HCT116 (cell line): Measurements from ENCODE around the gene UCKL1. TPM values are rescaled to one million over a fixed set of nuclear protein-coding genes. Genes with fewer than 3 reads are reported as not detected.

Source experiments
- ATAC-seq: fragments of 200-7000 bp; cut with Tn5 transposase; 2 replicates; pipeline ENCODE4 v1.9.1; 2020; ENCODE audit warnings: mild to moderate bottlenecking, moderate library complexity
- BruUV-seq: library from RNA; stranded (reverse); fragments of 400-500 nt; replicated peaks from 2 replicates; lab custom pipeline; 2021; lab: Mats Ljungman, UMichigan
- CTCF ChIA-PET: fragments of 300-600 bp; sonication (Branson Sonifier 250); formaldehyde crosslinking; loops from one replicate; lab custom pipeline; 2021; ENCODE audit warnings: antibody characterized with exemption; lab: Charles Lee
- POLR2A ChIA-PET: fragments of 300-600, 350-600 bp; sonication (Branson Sonifier 250); formaldehyde crosslinking; loops from one replicate; lab custom pipeline; 2021; ENCODE audit warnings: antibody characterized with exemption; lab: Charles Lee
- RAD21 ChIA-PET, 2 experiments: fragments of 300-600 bp; sonication (Branson Sonifier 250); formaldehyde crosslinking; loops; one replicate each; lab custom pipeline; 2023; ENCODE audit warnings: low total read pairs in 2 of 2; ENCODE audit not compliant: uncharacterized antibody in 2 of 2, unreplicated experiment in 2 of 2, low non-redundant PET in 1 of 2; lab: Charles Lee
- DNase-seq: peaks from one replicate; pipeline ENCODE4 v3.0.0-alpha.2; 2010; ENCODE audit warnings: low read depth, low spot score
- H2AFZ ChIP-seq: fragments of 200-600 bp; shearing (Covaris generic), sonication (generic); 2 replicates; pipeline ENCODE4 v1.6.1; 2017; ENCODE audit warnings: low read depth, mixed run types, mixed read lengths, antibody characterized with exemption, low read length; ENCODE audit not compliant: poor library complexity, severe bottlenecking
- H3K27ac ChIP-seq: 2 replicates; pipeline ENCODE4 v1.5.1; 2012; ENCODE audit warnings: low read depth, low read length
- H3K27me3 ChIP-seq: fragments of 200-600 bp; sonication (generic); 2 replicates; pipeline ENCODE4 v1.6.1; 2016; ENCODE audit warnings: mixed run types, low read length, mixed read lengths; ENCODE audit not compliant: insufficient read depth
- H3K36me3 ChIP-seq, 2 experiments: fragments of 200-500 bp in 1 of 2; fragments of 200-600 bp in 1 of 2; sonication (Bioruptor generic) in 1 of 2; sonication (generic) in 1 of 2; 2 replicates each; pipeline versions ENCODE4 v1.5.1 to v1.6.1; 2014 to 2016; ENCODE audit warnings: low read length in 2 of 2, inconsistent platforms in 1 of 2, mixed read lengths in 1 of 2, mixed run types in 1 of 2; ENCODE audit not compliant: insufficient read depth in 2 of 2, control insufficient read depth in 1 of 2
- H3K4me1 ChIP-seq, 2 experiments: fragments of 200-600 bp in 1 of 2; sonication (generic) in 1 of 2; 2 replicates each; pipeline versions ENCODE4 v1.5.1 to v1.6.1; 2012 to 2017; ENCODE audit warnings: low read length in 2 of 2, inconsistent platforms in 1 of 2, mild to moderate bottlenecking in 1 of 2, mixed read lengths in 1 of 2, mixed run types in 1 of 2, moderate library complexity in 1 of 2; ENCODE audit not compliant: insufficient read depth in 2 of 2, control insufficient read depth in 1 of 2
- H3K4me2 ChIP-seq: fragments of 200-600 bp; sonication (generic); 2 replicates; pipeline ENCODE4 v1.6.1; 2017; ENCODE audit warnings: mixed run types, low read length, mixed read lengths
- H3K4me3 ChIP-seq, 2 experiments: fragments of 200-600 bp in 1 of 2; sonication (generic) in 1 of 2; replicated peaks in 1 of 2; 2 replicates each; pipeline ENCODE4 v1.5.1; 2011 to 2016; ENCODE audit warnings: low read length in 2 of 2, control low read depth in 1 of 2, low read depth in 1 of 2, mild to moderate bottlenecking in 1 of 2, mixed read lengths in 1 of 2, mixed run types in 1 of 2
- H3K79me2 ChIP-seq: fragments of 200-600 bp; sonication (generic); 2 replicates; pipeline ENCODE4 v1.6.1; 2017; ENCODE audit warnings: mild to moderate bottlenecking, mixed run types, low read length, moderate library complexity, mixed read lengths; ENCODE audit not compliant: insufficient read depth
- H3K9ac ChIP-seq: fragments of 200-600 bp; sonication (generic); 2 replicates; pipeline ENCODE4 v1.6.1; 2016; ENCODE audit warnings: low read length, mixed read lengths
- H3K9me2 ChIP-seq: fragments of 200-600 bp; sonication (generic), shearing (Covaris generic); 2 replicates; pipeline ENCODE4 v1.6.1; 2017; ENCODE audit warnings: mixed run types, mild to moderate bottlenecking, moderate library complexity; ENCODE audit not compliant: insufficient read depth
- H3K9me3 ChIP-seq, 2 experiments: fragments of 200-500 bp in 1 of 2; fragments of 200-600 bp in 1 of 2; sonication (Bioruptor generic) in 1 of 2; sonication (generic) in 1 of 2; 2 replicates each; pipeline ENCODE4 v1.6.1; 2014 to 2017; ENCODE audit warnings: low read length in 2 of 2, mixed read lengths in 2 of 2, inconsistent platforms in 1 of 2, low read depth in 1 of 2, mild to moderate bottlenecking in 1 of 2, mixed run types in 1 of 2, moderate library complexity in 1 of 2; ENCODE audit not compliant: control insufficient read depth in 1 of 2, insufficient read depth in 1 of 2
- H4K20me1 ChIP-seq: fragments of 200-600 bp; sonication (generic), shearing (Covaris generic); 2 replicates; pipeline ENCODE4 v1.6.1; 2017; ENCODE audit warnings: mixed run types, mild to moderate bottlenecking, moderate library complexity; ENCODE audit not compliant: insufficient read depth
- CBX3 ChIP-seq: IDR thresholded peaks from 2 replicates; pipeline ENCODE4 v1.6.1; 2012; ENCODE audit warnings: low read depth
- ELF1 ChIP-seq: IDR thresholded peaks from 2 replicates; pipeline ENCODE4 v1.6.1; 2012; ENCODE audit warnings: low read depth, borderline replicate concordance
- FOSL1 ChIP-seq: IDR thresholded peaks from 2 replicates; pipeline ENCODE4 v1.6.1; 2012; ENCODE audit warnings: low read depth
- POLR2AphosphoS5 ChIP-seq: IDR thresholded peaks from 2 replicates; pipeline ENCODE4 v1.6.1; 2011; ENCODE audit warnings: mild to moderate bottlenecking, low read depth, low read length, moderate library complexity
- SRF ChIP-seq: IDR thresholded peaks from 2 replicates; pipeline ENCODE4 v1.6.1; 2012; ENCODE audit warnings: low read depth
- TCF7L2 ChIP-seq: IDR thresholded peaks from 2 replicates; pipeline ENCODE4 v1.7.0; 2011; ENCODE audit warnings: borderline replicate concordance, inconsistent platforms; ENCODE audit not compliant: insufficient read depth, insufficient read length; ENCODE audit errors: extremely low read depth
- YY1 ChIP-seq: IDR thresholded peaks from 2 replicates; pipeline ENCODE4 v1.6.1; 2011; ENCODE audit warnings: low read length, low read depth, moderate library complexity, mild to moderate bottlenecking; ENCODE audit not compliant: insufficient replicate concordance; ENCODE audit errors: extremely low read depth
- ZFX ChIP-seq: fragments of 450-650 bp; IDR thresholded peaks from 2 replicates; pipeline ENCODE4 v1.6.1; 2017
- ZNF274 ChIP-seq: fragments of 200-500 bp; sonication (Bioruptor generic); IDR thresholded peaks from 2 replicates; pipeline ENCODE4 v1.6.1; 2014; ENCODE audit warnings: mild to moderate bottlenecking, low read depth, low read length, inconsistent platforms
- intact Hi-C: fragments of 100-400 bp; cut with micrococcal nuclease; formaldehyde crosslinking; loops from 2 replicates; pipeline ENCODE4 v1.10.0; 2022
- total RNA-seq: library from RNA; stranded (reverse); gene quantifications from one replicate; pipeline ENCODE4 v1.2.1, GENCODE V29; 2021; ENCODE audit not compliant: unreplicated experiment
- TF ChIP-seq, protein P1 (sequence below), 3 experiments: fragments of 200-600 bp in 1 of 3; sonication (generic) in 1 of 3; IDR thresholded peaks in 2 of 3; conservative IDR thresholded peaks in 1 of 3; 2 replicates each; pipeline ENCODE4 v1.5.1; 2012 to 2017; ENCODE audit warnings: low read depth in 2 of 3, low read length in 2 of 3, antibody characterized with exemption in 1 of 3, borderline replicate concordance in 1 of 3, control low read depth in 1 of 3, mild to moderate bottlenecking in 1 of 3, mixed read lengths in 1 of 3, mixed run types in 1 of 3, moderate library complexity in 1 of 3; ENCODE audit not compliant: insufficient read depth in 1 of 3
- TF ChIP-seq, protein P2 (sequence below): IDR thresholded peaks from 2 replicates; pipeline ENCODE4 v1.6.1; 2012; ENCODE audit warnings: low read depth
- TF ChIP-seq, protein P3 (sequence below): IDR thresholded peaks from 2 replicates; pipeline ENCODE4 v1.6.1; 2012

Gene UCKL1
- total RNA-seq, 1 experiment from 2014 or later, result 54.2 TPM

DNA sequence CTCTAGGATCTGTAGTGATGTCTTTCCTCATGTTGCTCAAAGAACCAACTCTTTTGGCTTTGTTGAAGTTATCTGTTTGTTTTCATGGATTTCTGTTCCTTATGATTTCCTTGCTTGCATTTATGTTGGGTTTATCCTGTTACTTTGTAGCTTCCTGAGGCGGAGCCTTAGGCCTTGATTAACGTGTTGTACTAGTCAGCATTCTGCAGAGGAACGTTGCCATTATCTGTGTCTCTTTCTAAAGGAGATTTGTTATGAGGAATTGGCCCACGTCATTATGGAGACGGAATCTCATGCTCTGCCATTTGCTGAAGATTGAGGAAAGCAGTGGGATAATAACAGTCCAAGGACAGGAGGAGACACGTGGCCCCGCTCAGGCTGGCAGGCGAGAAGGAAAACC is 29.9 kb downstream of the UCKL1 start:
- RAD21 ChIA-PET, result no interaction called here
- Histone ChIP-seq H3K36me3 (peaks cover 25 to 28% of the 10 kb centered on the region in 2 experiments), H3K79me2 (peaks cover 54% of the 10 kb centered on the region)

More for the DNA sequence above, 29.9 kb downstream of the UCKL1 start:
- Histone ChIP-seq H3K27me3 (no peaks in the 10 kb centered on the region), H3K9me2 (no peaks in the 10 kb centered on the region), H2AFZ (no peak overlapping the region), H3K9me3 (no peaks in the 10 kb centered on the region), H3K4me2 (no peak overlapping the region), H3K9ac (no peak overlapping the region), H3K27ac (no peak overlapping the region)
- no peak for ATAC-seq
- CTCF ChIA-PET, result no interaction called here
- BruUV-seq, result no TSS peak
- TF ChIP-seq ZFX (no peak), ELF1 (no peak), FOSL1 (no peak), TCF7L2 (no peak), ZNF274 (no peak), POLR2AphosphoS5 (no peak), YY1 (no peak), CBX3 (no peak), SRF (no peak)
- TF ChIP-seq, protein P1, sequence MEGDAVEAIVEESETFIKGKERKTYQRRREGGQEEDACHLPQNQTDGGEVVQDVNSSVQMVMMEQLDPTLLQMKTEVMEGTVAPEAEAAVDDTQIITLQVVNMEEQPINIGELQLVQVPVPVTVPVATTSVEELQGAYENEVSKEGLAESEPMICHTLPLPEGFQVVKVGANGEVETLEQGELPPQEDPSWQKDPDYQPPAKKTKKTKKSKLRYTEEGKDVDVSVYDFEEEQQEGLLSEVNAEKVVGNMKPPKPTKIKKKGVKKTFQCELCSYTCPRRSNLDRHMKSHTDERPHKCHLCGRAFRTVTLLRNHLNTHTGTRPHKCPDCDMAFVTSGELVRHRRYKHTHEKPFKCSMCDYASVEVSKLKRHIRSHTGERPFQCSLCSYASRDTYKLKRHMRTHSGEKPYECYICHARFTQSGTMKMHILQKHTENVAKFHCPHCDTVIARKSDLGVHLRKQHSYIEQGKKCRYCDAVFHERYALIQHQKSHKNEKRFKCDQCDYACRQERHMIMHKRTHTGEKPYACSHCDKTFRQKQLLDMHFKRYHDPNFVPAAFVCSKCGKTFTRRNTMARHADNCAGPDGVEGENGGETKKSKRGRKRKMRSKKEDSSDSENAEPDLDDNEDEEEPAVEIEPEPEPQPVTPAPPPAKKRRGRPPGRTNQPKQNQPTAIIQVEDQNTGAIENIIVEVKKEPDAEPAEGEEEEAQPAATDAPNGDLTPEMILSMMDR (IDR thresholded peaks at IDR 0.05 in 2 of 3, conservative IDR thresholded peaks at IDR 0.05 in 1 of 3; ENCODE audit: borderline replicate concordance in 1 of 3, insufficient read depth in 1 of 3, low read depth in 2 of 3, low read length in 2 of 3), result no peak
- TF ChIP-seq, protein P2, sequence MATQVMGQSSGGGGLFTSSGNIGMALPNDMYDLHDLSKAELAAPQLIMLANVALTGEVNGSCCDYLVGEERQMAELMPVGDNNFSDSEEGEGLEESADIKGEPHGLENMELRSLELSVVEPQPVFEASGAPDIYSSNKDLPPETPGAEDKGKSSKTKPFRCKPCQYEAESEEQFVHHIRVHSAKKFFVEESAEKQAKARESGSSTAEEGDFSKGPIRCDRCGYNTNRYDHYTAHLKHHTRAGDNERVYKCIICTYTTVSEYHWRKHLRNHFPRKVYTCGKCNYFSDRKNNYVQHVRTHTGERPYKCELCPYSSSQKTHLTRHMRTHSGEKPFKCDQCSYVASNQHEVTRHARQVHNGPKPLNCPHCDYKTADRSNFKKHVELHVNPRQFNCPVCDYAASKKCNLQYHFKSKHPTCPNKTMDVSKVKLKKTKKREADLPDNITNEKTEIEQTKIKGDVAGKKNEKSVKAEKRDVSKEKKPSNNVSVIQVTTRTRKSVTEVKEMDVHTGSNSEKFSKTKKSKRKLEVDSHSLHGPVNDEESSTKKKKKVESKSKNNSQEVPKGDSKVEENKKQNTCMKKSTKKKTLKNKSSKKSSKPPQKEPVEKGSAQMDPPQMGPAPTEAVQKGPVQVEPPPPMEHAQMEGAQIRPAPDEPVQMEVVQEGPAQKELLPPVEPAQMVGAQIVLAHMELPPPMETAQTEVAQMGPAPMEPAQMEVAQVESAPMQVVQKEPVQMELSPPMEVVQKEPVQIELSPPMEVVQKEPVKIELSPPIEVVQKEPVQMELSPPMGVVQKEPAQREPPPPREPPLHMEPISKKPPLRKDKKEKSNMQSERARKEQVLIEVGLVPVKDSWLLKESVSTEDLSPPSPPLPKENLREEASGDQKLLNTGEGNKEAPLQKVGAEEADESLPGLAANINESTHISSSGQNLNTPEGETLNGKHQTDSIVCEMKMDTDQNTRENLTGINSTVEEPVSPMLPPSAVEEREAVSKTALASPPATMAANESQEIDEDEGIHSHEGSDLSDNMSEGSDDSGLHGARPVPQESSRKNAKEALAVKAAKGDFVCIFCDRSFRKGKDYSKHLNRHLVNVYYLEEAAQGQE, result no peak
- TF ChIP-seq, protein P3, sequence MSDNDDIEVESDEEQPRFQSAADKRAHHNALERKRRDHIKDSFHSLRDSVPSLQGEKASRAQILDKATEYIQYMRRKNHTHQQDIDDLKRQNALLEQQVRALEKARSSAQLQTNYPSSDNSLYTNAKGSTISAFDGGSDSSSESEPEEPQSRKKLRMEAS, result no peak
- TF ChIP-seq, all 23 proteins: peak for 0
- H3K4me3 ChIP-seq, result no peak overlapping the region
- DNase-seq, result no peak
- POLR2A ChIA-PET, result no interaction called here
- intact Hi-C loops, result no loop called here
- H3K4me1 ChIP-seq, result no peaks in the 10 kb centered on the region
- no peaks in the 10 kb centered on the region for H4K20me1 ChIP-seq
